Gastrocnemius medialis (tissue), 4 donors: ENCODE results near the gene SBDS.
"Not testable (repeated sequence)": the region's sequence is repeated elsewhere in the genome, so short reads cannot be mapped to it uniquely, and the experiment has no call there.

Experiments used
- POLR2A ChIP-seq, 2 donors: fragments of 450-650 bp; IDR thresholded peaks; one replicate each; pipeline ENCODE4 v1.6.1; 2017; ENCODE audit warnings: antibody characterized with exemption in 2 of 2, mild to moderate bottlenecking in 2 of 2, moderate library complexity in 2 of 2
- TF ChIP-seq, protein P1 (sequence below), 5 experiments: fragments of 450-650 bp in 3 of 5; fragments of 200-600 bp in 2 of 5; sonication (generic) in 2 of 5; IDR thresholded peaks in 4 of 5; conservative IDR thresholded peaks in 1 of 5; 1 replicate in 4 of 5; 2 replicates in 1 of 5; pipeline ENCODE4 v1.5.1; 2016 to 2019; ENCODE audit warnings: antibody characterized with exemption in 5 of 5, mild to moderate bottlenecking in 3 of 5, moderate library complexity in 3 of 5

DNA sequence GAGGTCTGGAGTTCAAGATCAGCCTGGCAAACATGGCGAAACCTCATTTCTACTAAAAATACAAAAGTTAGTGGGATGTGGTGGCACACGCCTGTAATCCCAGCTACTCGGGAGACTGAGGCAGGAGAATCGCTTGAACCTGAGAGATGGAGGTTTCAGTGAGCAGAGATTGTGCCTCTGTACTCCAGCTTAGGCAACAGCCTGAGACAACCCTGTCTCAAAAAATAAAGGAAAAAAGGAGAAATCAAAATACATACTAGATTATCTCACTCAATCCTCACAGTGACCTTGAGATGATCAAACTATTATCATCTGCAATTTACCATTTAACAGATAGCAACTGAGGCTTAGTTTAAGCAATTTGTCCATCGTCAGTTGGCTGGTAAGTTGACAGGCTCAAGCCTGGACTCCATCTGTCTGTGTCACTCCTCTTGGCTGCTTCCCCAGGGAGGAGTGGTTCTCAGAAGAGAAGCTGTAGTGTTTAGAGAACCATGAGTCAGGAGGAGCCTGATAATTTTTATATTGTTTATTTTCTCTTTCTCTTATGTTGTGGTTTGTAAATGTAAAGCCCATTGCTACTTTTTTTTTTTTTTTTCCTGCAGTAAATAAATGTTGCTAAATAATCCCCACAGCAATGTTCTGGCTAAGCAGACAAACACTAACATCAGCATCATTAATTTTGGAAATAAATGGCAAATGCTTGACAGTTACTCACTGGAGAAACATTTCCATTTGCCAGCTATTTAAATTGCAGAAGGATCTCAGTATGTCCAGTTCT, 47.6 kb upstream of the SBDS start:
- TF ChIP-seq, protein P1, sequence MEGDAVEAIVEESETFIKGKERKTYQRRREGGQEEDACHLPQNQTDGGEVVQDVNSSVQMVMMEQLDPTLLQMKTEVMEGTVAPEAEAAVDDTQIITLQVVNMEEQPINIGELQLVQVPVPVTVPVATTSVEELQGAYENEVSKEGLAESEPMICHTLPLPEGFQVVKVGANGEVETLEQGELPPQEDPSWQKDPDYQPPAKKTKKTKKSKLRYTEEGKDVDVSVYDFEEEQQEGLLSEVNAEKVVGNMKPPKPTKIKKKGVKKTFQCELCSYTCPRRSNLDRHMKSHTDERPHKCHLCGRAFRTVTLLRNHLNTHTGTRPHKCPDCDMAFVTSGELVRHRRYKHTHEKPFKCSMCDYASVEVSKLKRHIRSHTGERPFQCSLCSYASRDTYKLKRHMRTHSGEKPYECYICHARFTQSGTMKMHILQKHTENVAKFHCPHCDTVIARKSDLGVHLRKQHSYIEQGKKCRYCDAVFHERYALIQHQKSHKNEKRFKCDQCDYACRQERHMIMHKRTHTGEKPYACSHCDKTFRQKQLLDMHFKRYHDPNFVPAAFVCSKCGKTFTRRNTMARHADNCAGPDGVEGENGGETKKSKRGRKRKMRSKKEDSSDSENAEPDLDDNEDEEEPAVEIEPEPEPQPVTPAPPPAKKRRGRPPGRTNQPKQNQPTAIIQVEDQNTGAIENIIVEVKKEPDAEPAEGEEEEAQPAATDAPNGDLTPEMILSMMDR (IDR thresholded peaks at IDR 0.05 in 4 of 5, conservative IDR thresholded peaks at IDR 0.05 in 1 of 5): not testable (repeated sequence)
- TF ChIP-seq POLR2A (IDR thresholded peaks at IDR 0.05): not testable (repeated sequence)
